ENCODE results near the gene SETDB1. TPM values are rescaled to one million over a fixed set of nuclear protein-coding genes. Genes with fewer than 3 reads are reported as not detected.
A peak's percentile ranks its signal among the peaks of the same experiment; 100 is the strongest.

Gene SETDB1
- total and polyA plus RNA-seq, 2 donors from 2014 or later: 12.1 to 51.6 TPM

- Histone ChIP-seq H3K4me3 (ENCODE audit: low read length in 3 of 3) (no peak overlapping the region), H3K4me1 (ENCODE audit: control insufficient read depth in 2 of 3, insufficient read depth in 2 of 3, low read depth in 1 of 3, low read length in 3 of 3) (no peaks in the 10 kb centered on the region), H3K36me3 (ENCODE audit: control insufficient read depth in 2 of 3, insufficient read depth in 3 of 3, low read length in 3 of 3) (no peaks in the 10 kb centered on the region), H3K9me3 (ENCODE audit: control insufficient read depth in 2 of 3, insufficient read depth in 1 of 3, low read length in 3 of 3) (no peaks in the 10 kb centered on the region), H3K9ac (ENCODE audit: low read length in 3 of 3) (no peak overlapping the region), H3K27ac (ENCODE audit: low read depth in 2 of 2, low read length in 2 of 2) (no peak overlapping the region), H3K27me3 (ENCODE audit: control insufficient read depth, insufficient read depth, low read length) (no peaks in the 10 kb centered on the region)
- intact Hi-C loops (cut with DNase I): no loop called here
- DNase-seq (no peak), FAIRE-seq (no peak)
- TF ChIP-seq, protein P1, sequence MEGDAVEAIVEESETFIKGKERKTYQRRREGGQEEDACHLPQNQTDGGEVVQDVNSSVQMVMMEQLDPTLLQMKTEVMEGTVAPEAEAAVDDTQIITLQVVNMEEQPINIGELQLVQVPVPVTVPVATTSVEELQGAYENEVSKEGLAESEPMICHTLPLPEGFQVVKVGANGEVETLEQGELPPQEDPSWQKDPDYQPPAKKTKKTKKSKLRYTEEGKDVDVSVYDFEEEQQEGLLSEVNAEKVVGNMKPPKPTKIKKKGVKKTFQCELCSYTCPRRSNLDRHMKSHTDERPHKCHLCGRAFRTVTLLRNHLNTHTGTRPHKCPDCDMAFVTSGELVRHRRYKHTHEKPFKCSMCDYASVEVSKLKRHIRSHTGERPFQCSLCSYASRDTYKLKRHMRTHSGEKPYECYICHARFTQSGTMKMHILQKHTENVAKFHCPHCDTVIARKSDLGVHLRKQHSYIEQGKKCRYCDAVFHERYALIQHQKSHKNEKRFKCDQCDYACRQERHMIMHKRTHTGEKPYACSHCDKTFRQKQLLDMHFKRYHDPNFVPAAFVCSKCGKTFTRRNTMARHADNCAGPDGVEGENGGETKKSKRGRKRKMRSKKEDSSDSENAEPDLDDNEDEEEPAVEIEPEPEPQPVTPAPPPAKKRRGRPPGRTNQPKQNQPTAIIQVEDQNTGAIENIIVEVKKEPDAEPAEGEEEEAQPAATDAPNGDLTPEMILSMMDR (IDR thresholded peaks at IDR 0.05; ENCODE audit: borderline replicate concordance, extremely low read depth, insufficient read depth): no peak
These were observed 13.5 kb upstream of the SETDB1 start for GRCh38 chr1:150912623-150913022.

DNA sequence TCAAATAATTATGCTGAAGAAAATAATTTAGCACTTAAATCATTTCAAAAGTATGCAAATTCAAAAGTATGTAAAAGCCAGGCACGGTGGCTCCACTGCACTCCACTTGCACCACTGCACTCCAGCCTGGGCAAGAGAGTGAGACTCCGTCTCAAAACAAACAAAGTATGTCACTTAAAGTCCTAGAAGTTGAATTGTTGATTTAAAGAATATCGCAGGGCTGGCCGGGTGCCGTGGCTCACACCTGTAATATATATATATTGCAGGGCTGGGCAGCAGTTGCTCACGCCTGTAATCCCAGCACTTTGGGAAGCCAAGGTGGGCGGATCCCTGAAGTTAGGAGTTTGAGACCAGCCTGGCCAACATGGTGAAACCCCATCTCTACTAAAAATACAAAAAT is 8.8 kb upstream of the SETDB1 start:
- Histone ChIP-seq H3K27me3 (ENCODE audit: control insufficient read depth, insufficient read depth, low read length) (no peaks in the 10 kb centered on the region), H3K36me3 (ENCODE audit: control insufficient read depth in 2 of 3, insufficient read depth in 3 of 3, low read length in 3 of 3) (no peaks in the 10 kb centered on the region), H3K9me3 (ENCODE audit: control insufficient read depth in 2 of 3, insufficient read depth in 1 of 3, low read length in 3 of 3) (no peaks in the 10 kb centered on the region), H3K4me3 (ENCODE audit: low read length in 3 of 3) (no peak overlapping the region), H3K9ac (ENCODE audit: low read length in 3 of 3) (no peak overlapping the region), H3K4me1 (ENCODE audit: control insufficient read depth in 2 of 3, insufficient read depth in 2 of 3, low read depth in 1 of 3, low read length in 3 of 3) (no peaks in the 10 kb centered on the region), H3K27ac (ENCODE audit: low read depth in 2 of 2, low read length in 2 of 2) (no peak overlapping the region)
- intact Hi-C loops (cut with DNase I): no loop called here
- TF ChIP-seq, protein P1 (IDR thresholded peaks at IDR 0.05; ENCODE audit: borderline replicate concordance, extremely low read depth, insufficient read depth): no peak
- FAIRE-seq (no peak), DNase-seq (no peak)

DNA sequence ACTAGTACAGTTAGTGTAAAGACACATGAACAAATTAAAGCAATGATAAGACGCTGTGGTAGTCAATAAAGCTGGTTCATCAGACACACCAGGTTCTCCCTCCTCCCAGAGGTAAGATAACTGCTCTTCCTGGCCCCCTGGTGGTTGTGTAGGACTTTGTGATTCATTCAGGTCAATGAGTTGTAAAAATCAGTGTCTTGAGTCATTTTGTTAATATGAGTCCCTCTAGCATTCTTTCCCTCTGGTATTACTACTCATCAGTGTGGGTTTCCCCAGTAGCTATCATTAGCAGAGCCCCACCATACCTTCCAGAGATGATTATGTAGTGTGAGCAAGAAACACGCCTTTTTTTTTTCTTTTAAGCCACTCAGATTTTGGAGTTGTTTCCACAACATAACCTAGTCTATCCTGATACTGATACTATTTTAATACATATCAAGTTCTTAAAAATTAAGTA is 3.6 kb upstream of the SETDB1 start:
- H3K9me3 ChIP-seq (ENCODE audit: control insufficient read depth in 2 of 3, insufficient read depth in 1 of 3, low read length in 3 of 3): peaks cover 0 to under 1% (median 0%) of the 10 kb centered on the region in 3 donors
- H3K27ac ChIP-seq (ENCODE audit: low read depth in 2 of 2, low read length in 2 of 2): no peak overlapping the region
- DNase-seq (peak in 4 of 5 donors; percentile 46 to 85 (median 63)), FAIRE-seq (no peak)
- intact Hi-C loops (cut with DNase I): no loop called here
- peaks cover 0 to under 1% (median 0%) of the 10 kb centered on the region in 3 donors for H3K36me3 ChIP-seq (ENCODE audit: control insufficient read depth in 2 of 3, insufficient read depth in 3 of 3, low read length in 3 of 3)
- H3K27me3 ChIP-seq (ENCODE audit: control insufficient read depth, insufficient read depth, low read length): no peaks in the 10 kb centered on the region
- no peak overlapping the region for H3K9ac ChIP-seq (ENCODE audit: low read length in 3 of 3)
- H3K4me1 ChIP-seq (ENCODE audit: control insufficient read depth in 2 of 3, insufficient read depth in 2 of 3, low read depth in 1 of 3, low read length in 3 of 3): peaks cover 0 to 5% (median 0%) of the 10 kb centered on the region in 3 donors
- no peak overlapping the region for H3K4me3 ChIP-seq (ENCODE audit: low read length in 3 of 3)
- TF ChIP-seq, protein P1 (IDR thresholded peaks at IDR 0.05; ENCODE audit: borderline replicate concordance, extremely low read depth, insufficient read depth): peak; percentile 66

- FAIRE-seq (no peak), DNase-seq (peak in 2 of 5 donors; percentile 14 to 53)
- intact Hi-C loops (cut with DNase I): no loop called here
- TF ChIP-seq, protein P1 (IDR thresholded peaks at IDR 0.05; ENCODE audit: borderline replicate concordance, extremely low read depth, insufficient read depth): no peak
- Histone ChIP-seq H3K36me3 (ENCODE audit: control insufficient read depth in 2 of 3, insufficient read depth in 3 of 3, low read length in 3 of 3) (peaks cover 5 to 18% (median 7%) of the 10 kb centered on the region in 3 donors), H3K27me3 (ENCODE audit: control insufficient read depth, insufficient read depth, low read length) (no peaks in the 10 kb centered on the region), H3K9ac (ENCODE audit: low read length in 3 of 3) (no peak overlapping the region), H3K9me3 (ENCODE audit: control insufficient read depth in 2 of 3, insufficient read depth in 1 of 3, low read length in 3 of 3) (peaks cover 0 to 1% (median 0%) of the 10 kb centered on the region in 3 donors), H3K27ac (ENCODE audit: low read depth in 2 of 2, low read length in 2 of 2) (no peak overlapping the region), H3K4me3 (ENCODE audit: low read length in 3 of 3) (peak overlapping the region in 2 of 3 donors; percentile 74 to 91), H3K4me1 (ENCODE audit: control insufficient read depth in 2 of 3, insufficient read depth in 2 of 3, low read depth in 1 of 3, low read length in 3 of 3) (peaks cover 0 to 5% (median 0%) of the 10 kb centered on the region in 3 donors)
These were observed 1.1 kb upstream of the SETDB1 start for GRCh38 chr1:150925080-150925479.

Data from kidney (tissue), 14 donors.